HCT116 (cell line): ENCODE results near the gene WNT8B. TPM values are rescaled to one million over a fixed set of nuclear protein-coding genes. Genes with fewer than 3 reads are reported as not detected.

Source experiments
- ATAC-seq: fragments of 200-7000 bp; cut with Tn5 transposase; 2 replicates; pipeline ENCODE4 v1.9.1; 2020; ENCODE audit warnings: mild to moderate bottlenecking, moderate library complexity
- BruUV-seq: library from RNA; stranded (reverse); fragments of 400-500 nt; replicated peaks from 2 replicates; lab custom pipeline; 2021; lab: Mats Ljungman, UMichigan
- CTCF ChIA-PET: fragments of 300-600 bp; sonication (Branson Sonifier 250); formaldehyde crosslinking; loops from one replicate; lab custom pipeline; 2021; ENCODE audit warnings: antibody characterized with exemption; lab: Charles Lee
- POLR2A ChIA-PET: fragments of 300-600, 350-600 bp; sonication (Branson Sonifier 250); formaldehyde crosslinking; loops from one replicate; lab custom pipeline; 2021; ENCODE audit warnings: antibody characterized with exemption; lab: Charles Lee
- RAD21 ChIA-PET, 2 experiments: fragments of 300-600 bp; sonication (Branson Sonifier 250); formaldehyde crosslinking; loops; one replicate each; lab custom pipeline; 2023; ENCODE audit warnings: low total read pairs in 2 of 2; ENCODE audit not compliant: uncharacterized antibody in 2 of 2, unreplicated experiment in 2 of 2, low non-redundant PET in 1 of 2; lab: Charles Lee
- DNase-seq: peaks from one replicate; pipeline ENCODE4 v3.0.0-alpha.2; 2010; ENCODE audit warnings: low read depth, low spot score
- H2AFZ ChIP-seq: fragments of 200-600 bp; shearing (Covaris generic), sonication (generic); 2 replicates; pipeline ENCODE4 v1.6.1; 2017; ENCODE audit warnings: low read depth, mixed run types, mixed read lengths, antibody characterized with exemption, low read length; ENCODE audit not compliant: poor library complexity, severe bottlenecking
- H3K27ac ChIP-seq: 2 replicates; pipeline ENCODE4 v1.5.1; 2012; ENCODE audit warnings: low read depth, low read length
- H3K27me3 ChIP-seq: fragments of 200-600 bp; sonication (generic); 2 replicates; pipeline ENCODE4 v1.6.1; 2016; ENCODE audit warnings: mixed run types, low read length, mixed read lengths; ENCODE audit not compliant: insufficient read depth
- H3K36me3 ChIP-seq, 2 experiments: fragments of 200-500 bp in 1 of 2; fragments of 200-600 bp in 1 of 2; sonication (Bioruptor generic) in 1 of 2; sonication (generic) in 1 of 2; 2 replicates each; pipeline versions ENCODE4 v1.5.1 to v1.6.1; 2014 to 2016; ENCODE audit warnings: low read length in 2 of 2, inconsistent platforms in 1 of 2, mixed read lengths in 1 of 2, mixed run types in 1 of 2; ENCODE audit not compliant: insufficient read depth in 2 of 2, control insufficient read depth in 1 of 2
- H3K4me1 ChIP-seq, 2 experiments: fragments of 200-600 bp in 1 of 2; sonication (generic) in 1 of 2; 2 replicates each; pipeline versions ENCODE4 v1.5.1 to v1.6.1; 2012 to 2017; ENCODE audit warnings: low read length in 2 of 2, inconsistent platforms in 1 of 2, mild to moderate bottlenecking in 1 of 2, mixed read lengths in 1 of 2, mixed run types in 1 of 2, moderate library complexity in 1 of 2; ENCODE audit not compliant: insufficient read depth in 2 of 2, control insufficient read depth in 1 of 2
- H3K4me2 ChIP-seq: fragments of 200-600 bp; sonication (generic); 2 replicates; pipeline ENCODE4 v1.6.1; 2017; ENCODE audit warnings: mixed run types, low read length, mixed read lengths
- H3K4me3 ChIP-seq, 2 experiments: fragments of 200-600 bp in 1 of 2; sonication (generic) in 1 of 2; replicated peaks in 1 of 2; 2 replicates each; pipeline ENCODE4 v1.5.1; 2011 to 2016; ENCODE audit warnings: low read length in 2 of 2, control low read depth in 1 of 2, low read depth in 1 of 2, mild to moderate bottlenecking in 1 of 2, mixed read lengths in 1 of 2, mixed run types in 1 of 2
- H3K79me2 ChIP-seq: fragments of 200-600 bp; sonication (generic); 2 replicates; pipeline ENCODE4 v1.6.1; 2017; ENCODE audit warnings: mild to moderate bottlenecking, mixed run types, low read length, moderate library complexity, mixed read lengths; ENCODE audit not compliant: insufficient read depth
- H3K9ac ChIP-seq: fragments of 200-600 bp; sonication (generic); 2 replicates; pipeline ENCODE4 v1.6.1; 2016; ENCODE audit warnings: low read length, mixed read lengths
- H3K9me2 ChIP-seq: fragments of 200-600 bp; sonication (generic), shearing (Covaris generic); 2 replicates; pipeline ENCODE4 v1.6.1; 2017; ENCODE audit warnings: mixed run types, mild to moderate bottlenecking, moderate library complexity; ENCODE audit not compliant: insufficient read depth
- H3K9me3 ChIP-seq, 2 experiments: fragments of 200-500 bp in 1 of 2; fragments of 200-600 bp in 1 of 2; sonication (Bioruptor generic) in 1 of 2; sonication (generic) in 1 of 2; 2 replicates each; pipeline ENCODE4 v1.6.1; 2014 to 2017; ENCODE audit warnings: low read length in 2 of 2, mixed read lengths in 2 of 2, inconsistent platforms in 1 of 2, low read depth in 1 of 2, mild to moderate bottlenecking in 1 of 2, mixed run types in 1 of 2, moderate library complexity in 1 of 2; ENCODE audit not compliant: control insufficient read depth in 1 of 2, insufficient read depth in 1 of 2
- H4K20me1 ChIP-seq: fragments of 200-600 bp; sonication (generic), shearing (Covaris generic); 2 replicates; pipeline ENCODE4 v1.6.1; 2017; ENCODE audit warnings: mixed run types, mild to moderate bottlenecking, moderate library complexity; ENCODE audit not compliant: insufficient read depth
- EGR1 ChIP-seq: IDR thresholded peaks from 2 replicates; pipeline ENCODE4 v1.6.1; 2012; ENCODE audit warnings: low read depth
- ELF1 ChIP-seq: IDR thresholded peaks from 2 replicates; pipeline ENCODE4 v1.6.1; 2012; ENCODE audit warnings: low read depth, borderline replicate concordance
- EZH2 ChIP-seq: fragments of 200-600 bp; sonication (generic); IDR thresholded peaks from 2 replicates; pipeline ENCODE4 v1.6.1; 2017; ENCODE audit warnings: antibody characterized with exemption, mixed run types
- EZH2phosphoT487 ChIP-seq: fragments of 200-600 bp; IDR thresholded peaks from 2 replicates; pipeline ENCODE4 v1.6.1; 2018; ENCODE audit warnings: antibody characterized with exemption, borderline replicate concordance
- FOSL1 ChIP-seq: IDR thresholded peaks from 2 replicates; pipeline ENCODE4 v1.6.1; 2012; ENCODE audit warnings: low read depth
- JUND ChIP-seq: IDR thresholded peaks from 2 replicates; pipeline ENCODE4 v1.6.1; 2012
- POLR2A ChIP-seq: IDR thresholded peaks from 2 replicates; pipeline ENCODE4 v1.7.0; 2011; ENCODE audit warnings: borderline replicate concordance; ENCODE audit not compliant: insufficient read depth, insufficient read length; ENCODE audit errors: extremely low read depth
- POLR2AphosphoS5 ChIP-seq: IDR thresholded peaks from 2 replicates; pipeline ENCODE4 v1.6.1; 2011; ENCODE audit warnings: mild to moderate bottlenecking, low read depth, low read length, moderate library complexity
- RAD21 ChIP-seq: IDR thresholded peaks from 2 replicates; pipeline ENCODE4 v1.6.1; 2012; ENCODE audit warnings: low read depth, mild to moderate bottlenecking
- SIN3A ChIP-seq: IDR thresholded peaks from 2 replicates; pipeline ENCODE4 v1.6.1; 2012; ENCODE audit warnings: low read depth
- SRF ChIP-seq: IDR thresholded peaks from 2 replicates; pipeline ENCODE4 v1.6.1; 2012; ENCODE audit warnings: low read depth
- TCF7L2 ChIP-seq: IDR thresholded peaks from 2 replicates; pipeline ENCODE4 v1.7.0; 2011; ENCODE audit warnings: borderline replicate concordance, inconsistent platforms; ENCODE audit not compliant: insufficient read depth, insufficient read length; ENCODE audit errors: extremely low read depth
- YY1 ChIP-seq: IDR thresholded peaks from 2 replicates; pipeline ENCODE4 v1.6.1; 2011; ENCODE audit warnings: low read length, low read depth, moderate library complexity, mild to moderate bottlenecking; ENCODE audit not compliant: insufficient replicate concordance; ENCODE audit errors: extremely low read depth
- intact Hi-C: fragments of 100-400 bp; cut with micrococcal nuclease; formaldehyde crosslinking; loops from 2 replicates; pipeline ENCODE4 v1.10.0; 2022
- total RNA-seq: library from RNA; stranded (reverse); gene quantifications from one replicate; pipeline ENCODE4 v1.2.1, GENCODE V29; 2021; ENCODE audit not compliant: unreplicated experiment
- TF ChIP-seq, protein P1 (sequence below): IDR thresholded peaks from 2 replicates; pipeline ENCODE4 v1.6.1; 2012
- TF ChIP-seq, protein P2 (sequence below): IDR thresholded peaks from 2 replicates; pipeline ENCODE4 v1.6.1; 2012
- TF ChIP-seq, protein P3 (sequence below): IDR thresholded peaks from 2 replicates; pipeline ENCODE4 v1.6.1; 2011; ENCODE audit warnings: mild to moderate bottlenecking, low read length, moderate library complexity; ENCODE audit not compliant: insufficient replicate concordance; ENCODE audit errors: extremely low read depth
- TF ChIP-seq, protein P4 (sequence below), 3 experiments: fragments of 200-600 bp in 1 of 3; sonication (generic) in 1 of 3; IDR thresholded peaks in 2 of 3; conservative IDR thresholded peaks in 1 of 3; 2 replicates each; pipeline ENCODE4 v1.5.1; 2012 to 2017; ENCODE audit warnings: low read depth in 2 of 3, low read length in 2 of 3, antibody characterized with exemption in 1 of 3, borderline replicate concordance in 1 of 3, control low read depth in 1 of 3, mild to moderate bottlenecking in 1 of 3, mixed read lengths in 1 of 3, mixed run types in 1 of 3, moderate library complexity in 1 of 3; ENCODE audit not compliant: insufficient read depth in 1 of 3
- TF ChIP-seq, protein P5 (sequence below): IDR thresholded peaks from 2 replicates; pipeline ENCODE4 v1.6.1; 2012; ENCODE audit warnings: low read depth

Gene WNT8B
- total RNA-seq, 1 experiment from 2014 or later: not detected

DNA sequence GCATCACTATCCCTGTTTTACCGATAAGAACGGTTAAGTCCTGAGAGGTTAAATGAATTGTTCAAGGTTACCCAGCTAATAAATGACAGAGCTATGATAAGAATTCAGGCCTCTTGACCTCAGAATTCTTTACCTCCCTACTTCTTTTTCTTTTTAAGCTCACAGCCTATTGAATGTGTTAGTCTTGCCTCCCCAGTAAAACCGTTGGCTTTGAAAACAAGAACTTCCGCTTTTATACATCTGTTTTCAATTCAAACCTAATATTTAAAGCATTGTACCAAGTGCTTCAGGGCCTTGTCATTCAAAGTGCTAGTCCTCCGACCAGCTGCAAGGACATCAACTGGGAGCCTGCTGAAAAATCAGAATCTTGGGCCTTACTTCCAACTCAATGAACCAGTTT, 41.3 kb downstream of the WNT8B start:
- Histone ChIP-seq H3K36me3 (peaks cover 28 to 50% of the 10 kb centered on the region in 2 experiments; a peak in 3 of 4 replicates), H3K27ac (no peak overlapping the region), H3K4me1 (peaks cover 0 to 4% of the 10 kb centered on the region in 2 experiments; a peak in 1 of 4 replicates), H3K4me2 (no peak overlapping the region), H3K4me3 (no peak overlapping the region), H3K9ac (no peak overlapping the region), H3K79me2 (no peaks in the 10 kb centered on the region), H3K9me2 (no peaks in the 10 kb centered on the region), H2AFZ (no peak overlapping the region), H3K27me3 (no peaks in the 10 kb centered on the region), H3K9me3 (no peaks in the 10 kb centered on the region), H4K20me1 (no peaks in the 10 kb centered on the region)
- CTCF ChIA-PET: interaction anchor here (1.1 kb wide), 1 partner anchor 13 kb away, joined by 3 read pairs; no protein-coding TSS in a partner anchor
- RAD21 ChIA-PET: no interaction called here
- TF ChIP-seq RAD21 (no peak), SIN3A (no peak), YY1 (no peak), SRF (no peak), POLR2A (no peak), TCF7L2 (no peak), JUND (no peak), POLR2AphosphoS5 (no peak), EZH2 (no peak), EGR1 (no peak), FOSL1 (no peak), EZH2phosphoT487 (no peak), ELF1 (no peak)
- TF ChIP-seq, protein P1, sequence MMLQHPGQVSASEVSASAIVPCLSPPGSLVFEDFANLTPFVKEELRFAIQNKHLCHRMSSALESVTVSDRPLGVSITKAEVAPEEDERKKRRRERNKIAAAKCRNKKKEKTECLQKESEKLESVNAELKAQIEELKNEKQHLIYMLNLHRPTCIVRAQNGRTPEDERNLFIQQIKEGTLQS: no peak
- TF ChIP-seq, protein P2, sequence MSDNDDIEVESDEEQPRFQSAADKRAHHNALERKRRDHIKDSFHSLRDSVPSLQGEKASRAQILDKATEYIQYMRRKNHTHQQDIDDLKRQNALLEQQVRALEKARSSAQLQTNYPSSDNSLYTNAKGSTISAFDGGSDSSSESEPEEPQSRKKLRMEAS: no peak
- TF ChIP-seq, protein P3, sequence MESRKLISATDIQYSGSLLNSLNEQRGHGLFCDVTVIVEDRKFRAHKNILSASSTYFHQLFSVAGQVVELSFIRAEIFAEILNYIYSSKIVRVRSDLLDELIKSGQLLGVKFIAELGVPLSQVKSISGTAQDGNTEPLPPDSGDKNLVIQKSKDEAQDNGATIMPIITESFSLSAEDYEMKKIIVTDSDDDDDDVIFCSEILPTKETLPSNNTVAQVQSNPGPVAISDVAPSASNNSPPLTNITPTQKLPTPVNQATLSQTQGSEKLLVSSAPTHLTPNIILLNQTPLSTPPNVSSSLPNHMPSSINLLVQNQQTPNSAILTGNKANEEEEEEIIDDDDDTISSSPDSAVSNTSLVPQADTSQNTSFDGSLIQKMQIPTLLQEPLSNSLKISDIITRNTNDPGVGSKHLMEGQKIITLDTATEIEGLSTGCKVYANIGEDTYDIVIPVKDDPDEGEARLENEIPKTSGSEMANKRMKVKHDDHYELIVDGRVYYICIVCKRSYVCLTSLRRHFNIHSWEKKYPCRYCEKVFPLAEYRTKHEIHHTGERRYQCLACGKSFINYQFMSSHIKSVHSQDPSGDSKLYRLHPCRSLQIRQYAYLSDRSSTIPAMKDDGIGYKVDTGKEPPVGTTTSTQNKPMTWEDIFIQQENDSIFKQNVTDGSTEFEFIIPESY: no peak
- TF ChIP-seq, protein P4, sequence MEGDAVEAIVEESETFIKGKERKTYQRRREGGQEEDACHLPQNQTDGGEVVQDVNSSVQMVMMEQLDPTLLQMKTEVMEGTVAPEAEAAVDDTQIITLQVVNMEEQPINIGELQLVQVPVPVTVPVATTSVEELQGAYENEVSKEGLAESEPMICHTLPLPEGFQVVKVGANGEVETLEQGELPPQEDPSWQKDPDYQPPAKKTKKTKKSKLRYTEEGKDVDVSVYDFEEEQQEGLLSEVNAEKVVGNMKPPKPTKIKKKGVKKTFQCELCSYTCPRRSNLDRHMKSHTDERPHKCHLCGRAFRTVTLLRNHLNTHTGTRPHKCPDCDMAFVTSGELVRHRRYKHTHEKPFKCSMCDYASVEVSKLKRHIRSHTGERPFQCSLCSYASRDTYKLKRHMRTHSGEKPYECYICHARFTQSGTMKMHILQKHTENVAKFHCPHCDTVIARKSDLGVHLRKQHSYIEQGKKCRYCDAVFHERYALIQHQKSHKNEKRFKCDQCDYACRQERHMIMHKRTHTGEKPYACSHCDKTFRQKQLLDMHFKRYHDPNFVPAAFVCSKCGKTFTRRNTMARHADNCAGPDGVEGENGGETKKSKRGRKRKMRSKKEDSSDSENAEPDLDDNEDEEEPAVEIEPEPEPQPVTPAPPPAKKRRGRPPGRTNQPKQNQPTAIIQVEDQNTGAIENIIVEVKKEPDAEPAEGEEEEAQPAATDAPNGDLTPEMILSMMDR (IDR thresholded peaks at IDR 0.05 in 2 of 3, conservative IDR thresholded peaks at IDR 0.05 in 1 of 3; ENCODE audit: borderline replicate concordance in 1 of 3, insufficient read depth in 1 of 3, low read depth in 2 of 3, low read length in 2 of 3): no peak
- TF ChIP-seq, protein P5, sequence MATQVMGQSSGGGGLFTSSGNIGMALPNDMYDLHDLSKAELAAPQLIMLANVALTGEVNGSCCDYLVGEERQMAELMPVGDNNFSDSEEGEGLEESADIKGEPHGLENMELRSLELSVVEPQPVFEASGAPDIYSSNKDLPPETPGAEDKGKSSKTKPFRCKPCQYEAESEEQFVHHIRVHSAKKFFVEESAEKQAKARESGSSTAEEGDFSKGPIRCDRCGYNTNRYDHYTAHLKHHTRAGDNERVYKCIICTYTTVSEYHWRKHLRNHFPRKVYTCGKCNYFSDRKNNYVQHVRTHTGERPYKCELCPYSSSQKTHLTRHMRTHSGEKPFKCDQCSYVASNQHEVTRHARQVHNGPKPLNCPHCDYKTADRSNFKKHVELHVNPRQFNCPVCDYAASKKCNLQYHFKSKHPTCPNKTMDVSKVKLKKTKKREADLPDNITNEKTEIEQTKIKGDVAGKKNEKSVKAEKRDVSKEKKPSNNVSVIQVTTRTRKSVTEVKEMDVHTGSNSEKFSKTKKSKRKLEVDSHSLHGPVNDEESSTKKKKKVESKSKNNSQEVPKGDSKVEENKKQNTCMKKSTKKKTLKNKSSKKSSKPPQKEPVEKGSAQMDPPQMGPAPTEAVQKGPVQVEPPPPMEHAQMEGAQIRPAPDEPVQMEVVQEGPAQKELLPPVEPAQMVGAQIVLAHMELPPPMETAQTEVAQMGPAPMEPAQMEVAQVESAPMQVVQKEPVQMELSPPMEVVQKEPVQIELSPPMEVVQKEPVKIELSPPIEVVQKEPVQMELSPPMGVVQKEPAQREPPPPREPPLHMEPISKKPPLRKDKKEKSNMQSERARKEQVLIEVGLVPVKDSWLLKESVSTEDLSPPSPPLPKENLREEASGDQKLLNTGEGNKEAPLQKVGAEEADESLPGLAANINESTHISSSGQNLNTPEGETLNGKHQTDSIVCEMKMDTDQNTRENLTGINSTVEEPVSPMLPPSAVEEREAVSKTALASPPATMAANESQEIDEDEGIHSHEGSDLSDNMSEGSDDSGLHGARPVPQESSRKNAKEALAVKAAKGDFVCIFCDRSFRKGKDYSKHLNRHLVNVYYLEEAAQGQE: no peak
- DNase-seq (no peak), ATAC-seq (no peak)
- BruUV-seq: no TSS peak
- POLR2A ChIA-PET: no interaction called here
- intact Hi-C loops: no loop called here
